GM19452 (cell line): ENCODE results near the gene CD109.

Source experiments
- ATAC-seq: cut with Tn5 transposase; IDR thresholded peaks from one replicate; pipeline ENCODE4 v1.9.1; 2021; ENCODE audit not compliant: unreplicated experiment

The CD109 gene

GRCh38 chr6:73724389-73724788 lies 28.4 kb downstream of the CD109 start:
- ATAC-seq, result no peak

- ATAC-seq, result peak; percentile 36
Measured at GRCh38 chr6:73725192-73725591, 29.2 kb downstream of the CD109 start.

GRCh38 chr6:73727114-73727513 lies 31.1 kb downstream of the CD109 start:
- ATAC-seq, result no peak

- peak; percentile 59 for ATAC-seq
Measured at GRCh38 chr6:73728548-73729205, 32.7 kb downstream of the CD109 start.

GRCh38 chr6:73731285-73731684 lies 35.3 kb downstream of the CD109 start:
- ATAC-seq, result no peak

GRCh38 chr6:73732845-73733675 lies 37.1 kb downstream of the CD109 start:
- peak; percentile 74 for ATAC-seq

- ATAC-seq, result no peak
Measured at GRCh38 chr6:73733791-73734190, 37.8 kb downstream of the CD109 start.

- no peak for ATAC-seq
Measured at GRCh38 chr6:73734832-73735453, 38.9 kb downstream of the CD109 start.

- no peak for ATAC-seq
Measured at GRCh38 chr6:73738367-73739028, 42.5 kb downstream of the CD109 start.

GRCh38 chr6:73739096-73739495 lies 43.1 kb downstream of the CD109 start:
- ATAC-seq, result no peak

GRCh38 chr6:73742433-73742832 lies 46.4 kb downstream of the CD109 start:
- no peak for ATAC-seq

GRCh38 chr6:73743081-73743480 lies 47.1 kb downstream of the CD109 start:
- no peak for ATAC-seq

GRCh38 chr6:73743556-73743955 lies 47.6 kb downstream of the CD109 start:
- ATAC-seq, result no peak

- ATAC-seq, result no peak
Measured at GRCh38 chr6:73746787-73747186, 50.8 kb downstream of the CD109 start.

- peak; percentile 99 for ATAC-seq
Measured at GRCh38 chr6:73747289-73747688, 51.3 kb downstream of the CD109 start.

GRCh38 chr6:73752943-73753342 lies 56.9 kb downstream of the CD109 start:
- ATAC-seq, result no peak

- ATAC-seq, result no peak
Measured at GRCh38 chr6:73766040-73766439, 70.0 kb downstream of the CD109 start.

- no peak for ATAC-seq
Measured at GRCh38 chr6:73768558-73768957, 72.6 kb downstream of the CD109 start.

GRCh38 chr6:73769976-73770375 lies 74.0 kb downstream of the CD109 start:
- no peak for ATAC-seq

GRCh38 chr6:73774311-73774774 lies 78.3 kb downstream of the CD109 start:
- peak; percentile 50 for ATAC-seq

GRCh38 chr6:73779943-73780342 lies 83.9 kb downstream of the CD109 start:
- no peak for ATAC-seq
